Mesenteric fat pad (tissue), 1 donor: Measurements from ENCODE around the gene LDLRAD4. TPM values are rescaled to one million over a fixed set of nuclear protein-coding genes. Genes with fewer than 3 reads are reported as not detected.

Experiments used
- DNase-seq: peaks from one replicate; pipeline ENCODE4 v3.0.0-alpha.2; 2020; ENCODE audit warnings: low spot score
- total RNA-seq: library from RNA; stranded (reverse); fragmentation: NEBNext Ultra II Directional; extraction: Animal tissue kit (Norgen Biotek cat#: 25700); gene quantifications from one replicate; pipeline ENCODE4 v1.2.1, GENCODE V29; 2021
- donor health status: DM: yes; HTN: yes; CAD: no.

The LDLRAD4 gene
- total RNA-seq, 1 donor from 2014 or later, result 39.6 TPM

GRCh38 chr18:13302457-13303225 lies 84.1 kb downstream of the LDLRAD4 start:
- DNase-seq, result no peak

- DNase-seq, result no peak
Observed at GRCh38 chr18:13303756-13304364, 85.3 kb downstream of the LDLRAD4 start.

GRCh38 chr18:13305301-13305700 lies 86.7 kb downstream of the LDLRAD4 start:
- no peak for DNase-seq

GRCh38 chr18:13306583-13306982 lies 88.0 kb downstream of the LDLRAD4 start:
- DNase-seq, result no peak

- DNase-seq, result no peak
Observed at GRCh38 chr18:13308369-13308768, 89.8 kb downstream of the LDLRAD4 start.

GRCh38 chr18:13309031-13309747 lies 90.6 kb downstream of the LDLRAD4 start:
- no peak for DNase-seq

GRCh38 chr18:13309748-13310670 lies 91.4 kb downstream of the LDLRAD4 start:
- DNase-seq, result no peak

GRCh38 chr18:13311193-13311592 lies 92.6 kb downstream of the LDLRAD4 start:
- DNase-seq, result no peak

- no peak for DNase-seq
Observed at GRCh38 chr18:13312515-13312914, 94.0 kb downstream of the LDLRAD4 start.

GRCh38 chr18:13313006-13313686 lies 94.6 kb downstream of the LDLRAD4 start:
- DNase-seq, result no peak

GRCh38 chr18:13315000-13315399 lies 96.4 kb downstream of the LDLRAD4 start:
- DNase-seq, result no peak

GRCh38 chr18:13316063-13316462 lies 97.5 kb downstream of the LDLRAD4 start:
- no peak for DNase-seq

- DNase-seq, result no peak
Observed at GRCh38 chr18:13317801-13318200, 99.2 kb downstream of the LDLRAD4 start.

GRCh38 chr18:13318731-13319501 lies 100.4 kb downstream of the LDLRAD4 start:
- no peak for DNase-seq

- DNase-seq, result no peak
Observed at GRCh38 chr18:13319629-13320028, 101.1 kb downstream of the LDLRAD4 start.

- no peak for DNase-seq
Observed at GRCh38 chr18:13320096-13320495, 101.5 kb downstream of the LDLRAD4 start.

- no peak for DNase-seq
Observed at GRCh38 chr18:13320891-13321425, 102.4 kb downstream of the LDLRAD4 start.

GRCh38 chr18:13321923-13322322 lies 103.4 kb downstream of the LDLRAD4 start:
- DNase-seq, result no peak

- no peak for DNase-seq
Observed at GRCh38 chr18:13323186-13323585, 104.6 kb downstream of the LDLRAD4 start.

GRCh38 chr18:13324880-13325279 lies 106.3 kb downstream of the LDLRAD4 start:
- no peak for DNase-seq
